Epithelial cell of esophagus (primary cell): ENCODE measurements around the gene PYGO2.
A peak's percentile ranks its signal among the peaks of the same experiment; 100 is the strongest.

Source experiments
- DNase-seq: peaks from one replicate; pipeline ENCODE4 v3.0.0; 2010; ENCODE audit warnings: low read depth
- H3K4me3 ChIP-seq: 2 replicates; pipeline ENCODE4 v1.5.1; 2011; ENCODE audit warnings: mild to moderate bottlenecking, low read length, control low read depth
- CTCF ChIP-seq: IDR thresholded peaks from 2 replicates; pipeline ENCODE4 v1.5.1; 2011; ENCODE audit warnings: low read depth, mild to moderate bottlenecking, low read length, control low read depth, inconsistent platforms; ENCODE audit not compliant: insufficient read depth; ENCODE audit errors: missing control alignments

The PYGO2 gene

GRCh38 chr1:154962795-154963330, 1.3 kb upstream of the PYGO2 start:
- no peak for DNase-seq
- TF ChIP-seq CTCF, result no peak
- peak overlapping the region; percentile 64 for H3K4me3 ChIP-seq

- DNase-seq, result peak; percentile 42
- TF ChIP-seq CTCF, result no peak
- H3K4me3 ChIP-seq, result peak overlapping the region; percentile 64
These were observed 671 bp upstream of the PYGO2 start for GRCh38 chr1:154962156-154962749.

GRCh38 chr1:154960446-154961136, 991 bp downstream of the PYGO2 start:
- TF ChIP-seq CTCF, result no peak
- H3K4me3 ChIP-seq, result peak overlapping the region; percentile 64
- no peak for DNase-seq

- no peak for DNase-seq
- H3K4me3 ChIP-seq, result no peak overlapping the region
- TF ChIP-seq CTCF, result no peak
These were observed 2.2 kb downstream of the PYGO2 start for GRCh38 chr1:154959426-154959780.

- no peak overlapping the region for H3K4me3 ChIP-seq
- DNase-seq, result no peak
- no peak for TF ChIP-seq CTCF
These were observed 2.7 kb downstream of the PYGO2 start for GRCh38 chr1:154958681-154959425.

- DNase-seq, result no peak
- no peak overlapping the region for H3K4me3 ChIP-seq
- TF ChIP-seq CTCF, result no peak
These were observed 3.5 kb downstream of the PYGO2 start for GRCh38 chr1:154958036-154958435.
